Common myeloid progenitor, CD34-positive (primary cell): ENCODE measurements around the gene NLRP1.

Experiments used
- CTCF ChIA-PET: fragments of 350-600 bp; sonication (Branson Sonifier 250); formaldehyde crosslinking; loops from one replicate; lab custom pipeline; 2021; ENCODE audit warnings: antibody characterized with exemption; lab: Charles Lee
- POLR2A ChIA-PET: fragments of 350-600 bp; sonication (Branson Sonifier 250); formaldehyde crosslinking; loops from one replicate; lab custom pipeline; 2021; ENCODE audit warnings: antibody characterized with exemption; lab: Charles Lee
- DNase-seq, 3 donors: peaks; one replicate each; pipeline versions ENCODE4 v3.0.0 to v3.0.0-alpha.2; 2013
- H3K27ac ChIP-seq, 2 experiments: 1 replicate in 1 of 2; 2 replicates in 1 of 2; pipeline ENCODE4 v1.7.0; 2013; ENCODE audit warnings: inconsistent platforms in 2 of 2, low read length in 2 of 2, mild to moderate bottlenecking in 2 of 2, low read depth in 1 of 2, moderate library complexity in 1 of 2; ENCODE audit not compliant: severe bottlenecking in 2 of 2, insufficient read depth in 1 of 2, poor library complexity in 1 of 2
- H3K27me3 ChIP-seq, 5 experiments: replicated peaks in 2 of 5; 1 replicate in 3 of 5; 2 replicates in 2 of 5; pipeline versions ENCODE4 v1.6.1 to v1.7.0; 2013; ENCODE audit warnings: low read length in 4 of 5, mild to moderate bottlenecking in 2 of 5, moderate library complexity in 2 of 5, inconsistent platforms in 1 of 5; ENCODE audit not compliant: insufficient read depth in 5 of 5, control insufficient read depth in 4 of 5
- H3K36me3 ChIP-seq, 4 experiments: 1 replicate in 2 of 4; 2 replicates in 2 of 4; pipeline versions ENCODE4 v1.6.1 to v1.7.0; 2013; ENCODE audit warnings: low read length in 3 of 4, control low read depth in 1 of 4, mild to moderate bottlenecking in 1 of 4; ENCODE audit not compliant: control insufficient read depth in 4 of 4, insufficient read depth in 4 of 4
- H3K4me1 ChIP-seq, 4 experiments: 1 replicate in 3 of 4; 2 replicates in 1 of 4; pipeline versions ENCODE4 v1.6.1 to v1.7.1; 2013; ENCODE audit warnings: low read length in 3 of 4, mild to moderate bottlenecking in 3 of 4, control low read depth in 1 of 4, inconsistent platforms in 1 of 4, moderate library complexity in 1 of 4; ENCODE audit not compliant: control insufficient read depth in 4 of 4, insufficient read depth in 4 of 4; ENCODE audit errors: control extremely low read depth in 1 of 4
- H3K4me3 ChIP-seq, 7 experiments: 1 replicate in 4 of 7; 2 replicates in 3 of 7; pipeline versions ENCODE4 v1.5.1 to v1.7.0; 2013; ENCODE audit warnings: mild to moderate bottlenecking in 7 of 7, low read length in 6 of 7, moderate library complexity in 6 of 7, inconsistent platforms in 2 of 7, low read depth in 2 of 7, control low read depth in 1 of 7; ENCODE audit not compliant: insufficient read depth in 4 of 7, control insufficient read depth in 1 of 7; ENCODE audit errors: extremely low read depth in 1 of 7
- H3K9me3 ChIP-seq, 5 experiments: 1 replicate in 4 of 5; 2 replicates in 1 of 5; pipeline versions ENCODE4 v1.6.1 to v1.7.1; 2013; ENCODE audit warnings: low read length in 4 of 5, mild to moderate bottlenecking in 2 of 5, inconsistent platforms in 1 of 5, low read depth in 1 of 5, moderate library complexity in 1 of 5; ENCODE audit not compliant: control insufficient read depth in 4 of 5, insufficient read depth in 2 of 5; ENCODE audit errors: control extremely low read depth in 1 of 5
- WGBS: methylation state at CpG from one replicate; pipeline ENCODE4 v1.1.5; 2013; ENCODE audit not compliant: insufficient coverage; 5-methylcytosine and 5-hydroxymethylcytosine counted together

Gene NLRP1

DNA sequence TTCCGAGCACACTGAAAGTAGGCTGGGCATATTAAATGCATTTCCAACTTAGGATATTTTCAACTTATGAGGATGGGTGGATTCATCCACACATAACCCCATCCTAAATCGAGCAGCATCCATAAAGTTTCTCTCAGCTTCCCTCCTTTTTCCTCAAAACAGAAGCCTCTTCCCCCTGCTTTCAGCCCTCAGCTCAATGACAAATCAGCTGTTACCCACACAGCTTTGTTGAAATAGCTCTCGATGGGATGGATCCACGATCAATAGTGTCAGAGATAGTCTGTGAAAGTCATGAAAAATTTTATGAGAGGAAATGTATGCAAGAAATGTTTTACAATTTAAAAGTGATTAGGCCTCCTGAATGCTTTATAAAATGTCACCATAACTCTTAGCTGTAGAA, 118.0 kb downstream of the NLRP1 start:
- Histone ChIP-seq H3K4me3 (no peak overlapping the region), H3K36me3 (peaks cover 3 to 11% (median 6%) of the 10 kb centered on the region in 4 experiments), H3K9me3 (no peaks in the 10 kb centered on the region), H3K4me1 (peaks cover 4 to 21% (median 16%) of the 10 kb centered on the region in 4 experiments), H3K27ac (no peak overlapping the region), H3K27me3 (no peaks in the 10 kb centered on the region)
- POLR2A ChIA-PET, result interaction anchor here (0.6 kb wide), 1 partner anchor 185 kb away, joined by 4 read pairs; no protein-coding TSS in a partner anchor
- no peak for DNase-seq
- CTCF ChIA-PET, result no interaction called here
- 100% methylated on average over 1 of the region's 4 CpGs for WGBS

DNA sequence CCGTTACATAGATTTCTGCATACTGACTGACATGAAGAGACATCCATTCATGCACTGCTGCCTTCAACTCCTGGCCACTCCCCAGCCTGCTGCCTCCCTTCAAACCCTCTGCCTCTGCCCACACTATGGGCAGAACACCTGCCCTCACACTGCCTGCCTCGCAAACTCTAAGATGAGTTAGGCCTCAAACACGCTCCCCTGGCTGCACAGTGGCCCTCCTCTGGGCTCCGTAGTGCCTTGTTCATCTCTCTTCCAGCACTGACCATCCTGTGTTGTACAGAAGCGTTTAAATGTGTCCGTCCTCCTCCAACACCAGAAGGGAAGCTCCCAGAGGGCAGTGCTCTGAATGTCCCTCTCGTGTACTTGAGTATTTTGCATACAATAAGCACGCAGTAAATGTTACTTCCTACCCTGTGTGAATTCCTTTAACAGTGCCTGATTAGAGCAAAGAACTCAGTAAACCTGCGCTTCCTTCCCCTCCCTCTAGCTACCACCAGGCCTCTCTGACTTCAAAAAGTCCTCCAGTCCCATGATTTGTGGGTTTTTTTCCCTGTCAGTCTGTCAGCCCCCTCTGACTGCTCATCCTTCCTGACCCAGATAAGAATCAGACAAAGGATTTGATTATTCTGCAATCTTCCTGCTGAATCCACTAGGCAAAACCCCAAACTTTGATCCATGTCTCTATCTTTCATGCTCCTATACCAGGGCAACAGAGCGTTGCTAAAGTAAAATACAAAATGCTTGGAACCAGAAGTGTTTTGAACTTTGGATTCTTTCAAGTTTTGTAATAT, 119.4 kb downstream of the NLRP1 start:
- CTCF ChIA-PET, result no interaction called here
- POLR2A ChIA-PET, result no interaction called here

More for the DNA sequence above, 119.4 kb downstream of the NLRP1 start:
- Histone ChIP-seq H3K4me3 (no peak overlapping the region), H3K4me1 (peaks cover 4 to 21% (median 16%) of the 10 kb centered on the region in 4 experiments), H3K36me3 (peaks cover 7 to 17% (median 16%) of the 10 kb centered on the region in 4 experiments), H3K27me3 (no peaks in the 10 kb centered on the region), H3K9me3 (no peaks in the 10 kb centered on the region), H3K27ac (no peak overlapping the region)
- WGBS, result 95% methylated on average over 9 of the region's 10 CpGs
- DNase-seq, result no peak
